AG04450 (cell line): ENCODE measurements around the gene PDE4D. TPM values are rescaled to one million over a fixed set of nuclear protein-coding genes. Genes with fewer than 3 reads are reported as not detected.

ENCODE experiments used
- CTCF ChIA-PET: fragments of 300-600, 350-600 bp; formaldehyde crosslinking; extraction: SDS; loops from one replicate; lab custom pipeline; 2022; ENCODE audit warnings: antibody characterized with exemption, inconsistent platforms; lab: Charles Lee
- POLR2A ChIA-PET: fragments of 350-600 bp; formaldehyde crosslinking; extraction: SDS; loops from one replicate; lab custom pipeline; 2021; ENCODE audit warnings: antibody characterized with exemption, inconsistent platforms; lab: Yijun Ruan, JAX
- DNase-seq: peaks from one replicate; pipeline ENCODE4 v3.0.0-alpha.2; 2011; ENCODE audit warnings: low read depth, low spot score
- H3K27ac ChIP-seq: one replicate; pipeline ENCODE4 v1.5.1; 2012; ENCODE audit warnings: low read depth, low read length, control low read depth
- H3K27me3 ChIP-seq: one replicate; pipeline ENCODE4 v1.6.0; 2012; ENCODE audit warnings: low read length; ENCODE audit not compliant: control insufficient read depth, insufficient read depth
- H3K4me3 ChIP-seq: 2 replicates; pipeline ENCODE4 v1.5.1; 2011; ENCODE audit warnings: mild to moderate bottlenecking, low read depth, low read length, control low read depth
- H3K9me3 ChIP-seq: 2 replicates; pipeline ENCODE4 v1.5.1; 2012; ENCODE audit warnings: low read length; ENCODE audit not compliant: control insufficient read depth, insufficient read depth
- CTCF ChIP-seq: IDR thresholded peaks from 2 replicates; pipeline ENCODE4 v1.5.1; 2011; ENCODE audit warnings: low read depth, low read length, control low read depth, inconsistent platforms
- polyA plus RNA-seq: library from polyadenylated mRNA; depleted of rRNA; stranded (reverse); fragments of >200 nt; gene quantifications from 2 replicates; pipeline ENCODE4 v1.2.3, GENCODE V29; 2011

The PDE4D gene
- polyA plus RNA-seq, 1 experiment: 12.0 TPM

- no peak for DNase-seq
- Histone ChIP-seq H3K27me3 (peaks cover 2% of the 10 kb centered on the region), H3K27ac (no peak overlapping the region), H3K9me3 (no peaks in the 10 kb centered on the region), H3K4me3 (no peak overlapping the region)
- POLR2A ChIA-PET: no interaction called here
- CTCF ChIA-PET: interaction anchor here (1.1 to 1.6 kb wide), 4 partner anchors 10 to 23 kb away, joined by 4 to 5 read pairs (median 4); no protein-coding TSS in a partner anchor
- TF ChIP-seq CTCF: no peak
These were observed 70.1 kb downstream of the PDE4D start for GRCh38 chr5:59823420-59823819.

GRCh38 chr5:59819806-59820205 lies 73.7 kb downstream of the PDE4D start:
- H3K27me3 ChIP-seq: peaks cover 2% of the 10 kb centered on the region
- TF ChIP-seq CTCF: no peak
- DNase-seq: no peak
- H3K9me3 ChIP-seq: no peaks in the 10 kb centered on the region
- H3K27ac ChIP-seq: no peak overlapping the region
- H3K4me3 ChIP-seq: no peak overlapping the region
- ChIA-PET CTCF (interaction anchor here (2.7 kb wide), 1 partner anchor 10 kb away, joined by 16 read pairs; no protein-coding TSS in a partner anchor), POLR2A (no interaction called here)

- H3K9me3 ChIP-seq: no peaks in the 10 kb centered on the region
- ChIA-PET CTCF (interaction anchor here (1.1 kb wide), 1 partner anchor 7 kb away, joined by 4 read pairs; no protein-coding TSS in a partner anchor), POLR2A (no interaction called here)
- no peak overlapping the region for H3K4me3 ChIP-seq
- no peak overlapping the region for H3K27ac ChIP-seq
- no peak for TF ChIP-seq CTCF
- peaks cover 2% of the 10 kb centered on the region for H3K27me3 ChIP-seq
- no peak for DNase-seq
These were observed 76.0 kb downstream of the PDE4D start for GRCh38 chr5:59817536-59817935.

GRCh38 chr5:59816654-59817300 lies 76.7 kb downstream of the PDE4D start:
- ChIA-PET CTCF (no interaction called here), POLR2A (no interaction called here)

More at GRCh38 chr5:59816654-59817300, 76.7 kb downstream of the PDE4D start:
- TF ChIP-seq CTCF: no peak
- Histone ChIP-seq H3K27ac (no peak overlapping the region), H3K9me3 (no peaks in the 10 kb centered on the region), H3K27me3 (peaks cover 2% of the 10 kb centered on the region), H3K4me3 (no peak overlapping the region)
- no peak for DNase-seq
